ENCODE measurements around the gene OR1I1.

The OR1I1 gene

GRCh38 chr19:15098460-15098859 lies 16.4 kb downstream of the OR1I1 start:
- no peak for DNase-seq (ENCODE audit: low read depth, low spot score)

DNA sequence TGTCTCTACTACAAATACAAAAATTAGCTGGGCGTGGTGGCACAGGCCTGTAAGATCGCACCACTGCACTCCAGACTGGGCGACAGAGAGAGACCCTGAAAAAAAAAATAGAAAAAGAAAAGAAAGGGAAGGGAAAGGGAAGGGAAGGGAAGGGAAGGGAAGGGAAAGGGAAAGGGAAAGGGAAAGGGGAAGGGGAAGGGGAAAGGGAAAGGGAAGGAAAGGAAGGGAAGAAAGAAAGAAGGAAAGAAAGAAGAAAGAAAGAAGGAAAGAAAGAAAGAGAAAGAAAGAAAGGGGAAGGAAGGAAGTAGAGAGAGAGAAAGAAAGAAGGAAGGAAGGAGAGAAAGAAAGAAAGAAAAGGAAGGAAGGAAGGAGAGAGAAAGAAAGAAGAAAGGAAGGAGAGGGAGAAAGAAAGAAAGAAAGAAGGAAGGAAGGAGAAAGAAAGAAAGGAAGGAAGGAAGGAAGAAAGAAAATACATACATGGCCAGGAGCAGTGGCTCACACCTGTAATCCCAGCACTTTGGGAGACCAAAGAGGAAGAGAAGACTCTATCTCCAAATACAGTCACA lies 17.1 kb downstream of the OR1I1 start:
- DNase-seq (ENCODE audit: low read depth, low spot score) = no peak

- DNase-seq (ENCODE audit: low read depth, low spot score) = no peak
These were observed 19.6 kb downstream of the OR1I1 start for GRCh38 chr19:15101479-15102082.

- DNase-seq (ENCODE audit: low read depth, low spot score) = no peak
These were observed 22.0 kb downstream of the OR1I1 start for GRCh38 chr19:15104003-15104402.

- DNase-seq (ENCODE audit: low read depth, low spot score) = no peak
These were observed 22.4 kb downstream of the OR1I1 start for GRCh38 chr19:15104411-15104810.

DNA sequence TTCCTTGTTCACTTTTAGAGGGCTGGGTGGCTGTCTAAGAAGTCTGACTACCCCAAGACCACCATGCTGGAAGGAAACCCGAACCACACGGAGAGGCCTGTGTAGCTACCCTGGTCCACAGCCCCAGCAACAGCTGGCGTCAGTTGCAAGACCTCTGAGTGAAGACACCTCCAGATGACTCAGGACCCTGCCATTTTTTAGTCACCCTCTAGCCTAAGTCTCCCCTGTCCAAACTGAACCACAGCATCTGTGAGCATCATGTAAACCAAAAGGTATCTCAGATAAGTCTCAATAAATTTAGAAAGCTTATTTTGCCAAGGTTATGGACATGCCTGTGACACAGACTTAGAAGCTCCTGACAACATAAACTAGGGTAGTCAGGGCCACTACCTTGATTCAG lies 23.0 kb downstream of the OR1I1 start:
- no peak for DNase-seq (ENCODE audit: low read depth, low spot score)

DNA sequence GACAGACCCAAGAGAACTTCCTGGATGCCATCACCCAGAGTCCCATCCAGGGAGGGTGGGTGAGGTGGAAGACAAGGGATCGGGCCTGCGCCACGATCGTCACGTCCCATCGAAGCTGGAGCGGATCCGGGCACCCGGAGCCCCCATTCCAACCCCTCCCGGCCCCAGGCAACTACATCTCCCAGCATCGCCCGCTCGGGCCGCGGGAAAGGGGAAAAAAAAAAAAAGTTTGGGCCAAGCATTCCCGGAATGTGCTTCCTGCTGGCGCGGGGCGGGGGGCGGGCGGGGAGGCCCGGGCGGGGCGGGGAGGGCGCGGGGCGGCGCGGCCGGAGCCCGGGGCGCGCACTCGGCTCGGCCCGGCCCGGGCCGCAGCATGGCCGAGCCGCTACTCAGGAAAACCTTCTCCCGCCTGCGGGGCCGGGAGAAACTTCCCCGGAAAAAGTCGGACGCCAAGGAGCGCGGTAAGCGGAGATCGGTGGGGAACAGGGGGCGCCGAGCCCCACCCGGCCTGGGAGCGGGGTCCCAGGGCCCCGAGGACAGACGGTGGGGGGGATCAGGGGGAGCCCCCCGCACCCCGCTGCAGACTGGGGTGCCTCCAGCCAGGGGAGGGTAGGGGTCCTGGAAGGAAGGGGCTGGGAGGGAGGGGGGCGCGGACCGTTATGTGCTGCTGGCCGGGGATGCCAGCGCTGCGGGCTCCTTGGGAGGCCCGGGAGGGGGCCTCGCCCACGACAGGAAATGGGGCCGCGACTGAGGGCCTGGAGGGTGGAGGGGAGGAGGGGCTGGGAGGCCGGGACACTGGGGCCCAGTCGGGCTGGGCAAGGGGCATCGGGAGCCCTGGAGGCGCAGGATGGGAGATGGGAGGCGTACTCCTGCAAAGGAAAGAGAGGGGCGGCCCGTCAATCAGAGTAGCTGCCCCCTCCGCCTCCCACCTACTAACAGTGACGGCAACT lies 25.3 kb downstream of the OR1I1 start, which contains the start of gene SYDE1:
TSS of gene SYDE1 (plus strand) at position 341 of the 950 bp plus-strand sequence. CDS start at position 374, 33 bp downstream.
- no peak for DNase-seq (ENCODE audit: low read depth, low spot score)

- DNase-seq (ENCODE audit: low read depth, low spot score) = no peak
These were observed 26.3 kb downstream of the OR1I1 start for GRCh38 chr19:15108145-15108844.

GRCh38 chr19:15108845-15109767 lies 27.1 kb downstream of the OR1I1 start:
- DNase-seq (ENCODE audit: low read depth, low spot score) = no peak

- no peak for DNase-seq (ENCODE audit: low read depth, low spot score)
These were observed 27.9 kb downstream of the OR1I1 start for GRCh38 chr19:15109768-15110417.

DNA sequence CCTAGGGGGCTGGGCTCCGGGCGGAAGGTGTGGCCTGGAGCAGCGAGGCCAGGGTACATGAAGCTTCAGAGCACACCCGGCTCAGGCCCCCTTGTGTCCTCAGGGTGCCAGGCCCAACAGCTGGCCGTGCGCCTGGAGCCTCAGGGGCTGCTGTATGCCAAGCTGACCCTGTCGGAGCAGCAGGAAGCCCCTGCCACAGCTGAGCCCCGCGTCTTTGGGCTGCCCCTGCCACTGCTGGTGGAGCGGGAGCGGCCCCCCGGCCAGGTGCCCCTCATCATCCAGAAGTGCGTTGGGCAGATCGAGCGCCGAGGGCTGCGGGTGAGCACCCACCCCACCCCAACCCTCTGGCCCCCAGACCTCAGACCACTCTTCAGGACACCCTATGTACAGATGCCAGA lies 28.4 kb downstream of the OR1I1 start:
- DNase-seq (ENCODE audit: low read depth, low spot score) = no peak

DNA sequence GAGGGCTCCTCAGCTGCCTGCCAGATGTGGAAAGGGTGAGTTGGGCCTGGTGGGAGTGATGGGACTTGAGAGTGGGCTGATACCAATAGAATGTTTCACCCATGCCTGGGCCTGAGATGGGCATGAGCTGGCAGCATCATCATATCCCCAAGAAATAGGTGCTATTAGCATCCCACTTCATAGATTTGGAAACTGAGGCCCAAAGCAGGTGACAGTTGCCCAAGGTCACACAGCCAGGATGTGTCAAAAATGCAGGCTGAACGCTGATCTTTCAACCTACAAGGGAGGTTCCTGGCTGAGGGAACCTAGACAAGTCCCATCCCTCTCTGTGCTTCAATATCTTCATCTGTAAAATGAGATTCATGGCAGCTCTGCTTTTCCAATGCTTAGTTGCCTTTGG lies 29.7 kb downstream of the OR1I1 start:
- DNase-seq (ENCODE audit: low read depth, low spot score) = no peak

- DNase-seq (ENCODE audit: low read depth, low spot score) = no peak
These were observed 30.4 kb downstream of the OR1I1 start for GRCh38 chr19:15112385-15112784.

GRCh38 chr19:15113245-15114152 lies 31.5 kb downstream of the OR1I1 start:
- no peak for DNase-seq (ENCODE audit: low read depth, low spot score)

- no peak for DNase-seq (ENCODE audit: low read depth, low spot score)
These were observed 32.1 kb downstream of the OR1I1 start for GRCh38 chr19:15114153-15114540.

DNA sequence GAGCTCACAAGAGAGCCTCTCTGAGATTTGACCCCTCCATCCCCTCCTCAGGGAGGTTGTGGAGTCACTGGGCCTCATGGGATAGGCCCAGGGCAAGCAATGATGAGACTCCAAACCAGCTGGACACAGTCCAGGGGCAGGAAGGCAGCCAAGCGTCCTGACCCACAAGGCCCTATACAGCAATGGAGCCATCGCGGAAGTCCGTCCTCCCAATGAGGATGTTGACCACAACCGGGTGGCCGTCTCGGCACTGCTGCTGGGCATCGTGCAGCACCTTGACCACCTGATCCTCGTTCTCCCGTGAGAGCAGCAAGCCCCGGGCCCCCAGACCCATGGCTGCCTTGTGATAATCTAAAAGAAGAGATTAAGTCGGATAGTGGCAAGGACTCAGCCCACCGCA lies 33.1 kb downstream of the OR1I1 start:
- no peak for DNase-seq (ENCODE audit: low read depth, low spot score)

DNA sequence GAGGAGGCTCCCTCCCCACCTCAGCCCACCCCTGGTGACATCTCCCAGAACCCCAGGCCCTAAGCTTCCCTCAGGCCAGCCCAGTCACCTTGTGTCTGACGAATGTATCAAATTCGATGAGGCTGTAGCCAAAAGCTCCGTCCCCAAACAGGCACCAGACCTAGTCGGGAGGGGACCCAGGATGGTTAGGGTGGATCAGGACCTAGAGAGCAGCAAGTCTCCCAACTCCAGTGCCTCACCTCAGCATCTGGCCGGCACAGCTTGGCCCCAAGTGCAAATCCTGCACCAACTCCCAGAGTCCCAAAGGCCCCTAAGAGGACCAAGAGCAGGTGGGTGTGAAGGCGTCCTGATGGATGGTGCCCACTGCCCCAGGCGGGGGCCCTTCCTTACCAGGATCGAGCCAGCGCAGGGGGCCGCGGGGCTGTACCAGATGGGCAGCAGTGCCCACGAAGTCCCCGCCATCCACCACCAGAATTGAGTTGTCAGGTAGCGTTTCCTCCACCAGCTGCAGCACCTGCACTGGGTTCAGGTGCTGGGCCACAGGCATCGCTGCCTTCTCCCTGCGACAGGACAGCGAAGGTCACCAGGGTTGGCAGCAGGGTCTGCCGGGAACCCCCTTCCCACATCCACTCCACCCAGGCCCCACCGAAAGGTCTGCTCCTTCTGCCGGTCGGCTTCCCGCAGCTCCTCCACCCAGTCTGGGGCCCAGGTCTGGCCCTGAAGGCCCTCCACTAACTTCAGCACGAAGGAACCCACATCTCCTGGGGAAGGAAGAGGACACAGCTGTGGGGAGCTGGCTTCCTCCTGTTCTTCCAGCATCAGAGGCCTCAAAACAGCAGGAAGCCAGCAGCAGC lies 34.0 kb downstream of the OR1I1 start:
- DNase-seq (ENCODE audit: low read depth, low spot score) = no peak

DNA sequence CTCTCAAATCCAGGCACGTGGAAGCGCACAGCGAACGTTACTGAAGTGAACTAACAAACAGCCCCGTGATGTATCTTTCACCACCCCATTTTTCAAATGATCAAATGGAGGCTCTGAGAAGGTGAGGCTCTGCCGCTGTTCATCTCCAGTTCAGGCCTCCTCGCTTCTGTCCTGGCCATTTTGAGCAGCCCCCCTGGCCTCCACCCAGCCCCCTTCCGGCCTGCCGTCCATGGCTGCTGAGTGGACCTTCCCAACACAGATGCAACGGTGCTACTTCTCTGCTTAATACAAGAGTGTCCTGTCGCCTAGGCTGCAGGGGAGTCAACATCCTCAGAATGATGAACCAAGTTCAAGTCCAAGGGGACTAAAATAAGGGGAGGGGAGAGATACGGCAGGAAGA lies 34.8 kb downstream of the OR1I1 start:
- DNase-seq (ENCODE audit: low read depth, low spot score) = no peak
